Upper lobe of right lung (tissue), 1 donor: ENCODE measurements around the gene HDAC9. TPM values are rescaled to one million over a fixed set of nuclear protein-coding genes. Genes with fewer than 3 reads are reported as not detected.
"Not testable (repeated sequence)": the region's sequence is repeated elsewhere in the genome, so short reads cannot be mapped to it uniquely, and the experiment has no call there.

Experiments used
- ATAC-seq: fragments of 200-7000 bp; cut with Tn5 transposase; one replicate; pipeline ENCODE4 v1.9.1; 2020; ENCODE audit warnings: mild to moderate bottlenecking, moderate library complexity
- DNase-seq: peaks from one replicate; pipeline ENCODE4 v3.0.0-alpha.2; 2020
- H3K27ac ChIP-seq: fragments of 200-600 bp; one replicate; pipeline ENCODE4 v1.8.0; 2022
- H3K27me3 ChIP-seq: fragments of 200-600 bp; one replicate; pipeline ENCODE4 v1.8.0; 2022; ENCODE audit warnings: mild to moderate bottlenecking
- H3K36me3 ChIP-seq: fragments of 200-600 bp; one replicate; pipeline ENCODE4 v1.8.0; 2022
- H3K4me1 ChIP-seq: fragments of 200-600 bp; one replicate; pipeline ENCODE4 v1.8.0; 2022
- H3K4me3 ChIP-seq: fragments of 200-600 bp; one replicate; pipeline ENCODE4 v1.8.0; 2022; ENCODE audit warnings: mild to moderate bottlenecking
- H3K9me3 ChIP-seq: fragments of 200-600 bp; one replicate; pipeline ENCODE4 v1.8.0; 2022
- intact Hi-C: fragments of 100-400 bp; cut with DNase I; formaldehyde crosslinking; loops from one replicate; pipeline ENCODE4 v1.11.0; 2022
- total RNA-seq: library from RNA; stranded (reverse); fragmentation: NEBNext Ultra II Directional; extraction: Animal tissue kit (Norgen Biotek cat#: 25700); gene quantifications from one replicate; pipeline ENCODE4 v1.2.1, GENCODE V29; 2021
- TF ChIP-seq, protein P1 (sequence below): fragments of 200-600 bp; IDR thresholded peaks from one replicate; pipeline ENCODE4 v1.8.0; 2022; ENCODE audit warnings: antibody characterized with exemption
- donor health status: DM: no; HTN: yes; CAD: no; lungs with severe emphysema.

Gene HDAC9
- total RNA-seq, 1 donor from 2014 or later: 52.4 TPM

DNA sequence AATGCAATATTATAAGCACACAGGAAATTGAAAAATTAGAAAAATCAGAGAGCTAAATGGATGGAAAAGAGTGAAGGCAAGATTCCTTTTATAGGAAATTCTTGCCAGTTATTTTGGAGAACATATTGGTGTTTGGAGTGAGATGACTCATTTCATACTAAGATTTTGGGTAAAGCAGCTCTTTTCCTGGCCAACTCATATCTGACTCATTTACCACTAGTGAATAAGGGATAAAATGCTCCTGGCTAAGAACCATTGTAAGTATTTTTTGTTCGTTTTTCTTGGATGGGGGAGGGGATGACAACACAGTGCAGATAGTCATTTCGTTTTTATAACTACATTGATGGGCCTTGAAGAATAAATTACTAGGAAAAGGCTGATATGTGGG, 482.6 kb downstream of the HDAC9 start:
- Histone ChIP-seq H3K9me3 (no peaks in the 10 kb centered on the region), H3K4me3 (no peak overlapping the region), H3K27me3 (no peaks in the 10 kb centered on the region), H3K36me3 (no peaks in the 10 kb centered on the region), H3K27ac (no peak overlapping the region), H3K4me1 (no peaks in the 10 kb centered on the region)
- TF ChIP-seq, protein P1, sequence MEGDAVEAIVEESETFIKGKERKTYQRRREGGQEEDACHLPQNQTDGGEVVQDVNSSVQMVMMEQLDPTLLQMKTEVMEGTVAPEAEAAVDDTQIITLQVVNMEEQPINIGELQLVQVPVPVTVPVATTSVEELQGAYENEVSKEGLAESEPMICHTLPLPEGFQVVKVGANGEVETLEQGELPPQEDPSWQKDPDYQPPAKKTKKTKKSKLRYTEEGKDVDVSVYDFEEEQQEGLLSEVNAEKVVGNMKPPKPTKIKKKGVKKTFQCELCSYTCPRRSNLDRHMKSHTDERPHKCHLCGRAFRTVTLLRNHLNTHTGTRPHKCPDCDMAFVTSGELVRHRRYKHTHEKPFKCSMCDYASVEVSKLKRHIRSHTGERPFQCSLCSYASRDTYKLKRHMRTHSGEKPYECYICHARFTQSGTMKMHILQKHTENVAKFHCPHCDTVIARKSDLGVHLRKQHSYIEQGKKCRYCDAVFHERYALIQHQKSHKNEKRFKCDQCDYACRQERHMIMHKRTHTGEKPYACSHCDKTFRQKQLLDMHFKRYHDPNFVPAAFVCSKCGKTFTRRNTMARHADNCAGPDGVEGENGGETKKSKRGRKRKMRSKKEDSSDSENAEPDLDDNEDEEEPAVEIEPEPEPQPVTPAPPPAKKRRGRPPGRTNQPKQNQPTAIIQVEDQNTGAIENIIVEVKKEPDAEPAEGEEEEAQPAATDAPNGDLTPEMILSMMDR: no peak
- DNase-seq (no peak), ATAC-seq (no peak)
- intact Hi-C loops: no loop called here

DNA sequence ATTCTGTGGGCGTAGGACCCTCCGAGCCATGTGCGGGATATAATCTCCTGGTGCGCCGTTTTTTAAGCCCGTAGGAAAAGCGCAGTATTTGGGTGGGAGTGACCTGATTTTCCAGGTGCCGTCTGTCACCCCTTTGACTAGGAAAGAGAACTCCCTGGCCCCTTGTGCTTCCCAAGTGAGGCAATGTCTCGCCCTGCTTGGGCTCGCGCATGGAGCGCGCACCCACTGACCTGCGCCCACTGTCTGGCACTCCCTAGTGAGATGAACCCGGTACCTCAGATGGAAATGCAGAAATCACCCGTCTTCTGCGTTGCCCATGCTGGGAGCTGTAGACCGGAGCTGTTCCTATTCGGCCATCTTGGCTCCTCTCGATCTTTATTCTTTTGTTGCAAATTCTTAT, 495.2 kb downstream of the HDAC9 start:
- ATAC-seq, H3K36me3 ChIP-seq, H3K27me3 ChIP-seq, intact Hi-C loops, H3K27ac ChIP-seq, H3K4me3 ChIP-seq, H3K9me3 ChIP-seq, H3K4me1 ChIP-seq, DNase-seq: not testable (repeated sequence)

DNA sequence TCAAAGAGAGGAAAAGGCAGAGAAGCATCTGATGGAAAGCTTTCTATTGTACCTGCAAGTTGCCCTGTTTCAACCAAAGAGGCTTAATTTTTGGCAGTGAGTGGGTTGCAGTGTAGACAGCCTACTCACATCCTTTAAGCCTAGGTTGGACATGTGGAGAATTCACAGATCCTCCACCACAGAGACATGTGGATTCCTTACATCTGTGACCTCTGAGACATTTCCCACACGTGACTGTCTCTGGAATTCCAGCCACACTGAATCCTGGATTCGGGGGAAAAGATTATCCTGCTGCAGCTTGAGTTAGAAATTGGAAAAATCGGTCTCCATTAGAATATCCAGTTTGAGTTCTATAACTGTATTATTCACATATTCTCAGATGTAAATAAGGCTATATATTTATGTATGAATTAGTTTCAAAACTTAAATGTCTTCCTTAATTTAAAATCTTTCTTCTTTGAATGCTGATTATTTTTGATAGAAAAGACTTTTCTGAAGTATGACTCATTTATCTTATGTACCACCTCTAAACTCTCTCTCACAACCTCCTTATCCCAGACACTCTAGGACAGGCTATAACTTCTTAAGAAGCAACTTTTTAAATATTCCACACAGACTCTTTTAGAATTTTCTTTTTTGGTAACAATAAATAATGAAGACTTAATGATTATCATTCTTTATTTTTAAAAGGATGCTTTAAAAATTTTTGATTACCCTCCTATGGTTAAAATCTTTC, 498.6 kb downstream of the HDAC9 start:
- H3K27me3 ChIP-seq: no peaks in the 10 kb centered on the region
- ATAC-seq: no peak
- intact Hi-C loops: no loop called here

DNA sequence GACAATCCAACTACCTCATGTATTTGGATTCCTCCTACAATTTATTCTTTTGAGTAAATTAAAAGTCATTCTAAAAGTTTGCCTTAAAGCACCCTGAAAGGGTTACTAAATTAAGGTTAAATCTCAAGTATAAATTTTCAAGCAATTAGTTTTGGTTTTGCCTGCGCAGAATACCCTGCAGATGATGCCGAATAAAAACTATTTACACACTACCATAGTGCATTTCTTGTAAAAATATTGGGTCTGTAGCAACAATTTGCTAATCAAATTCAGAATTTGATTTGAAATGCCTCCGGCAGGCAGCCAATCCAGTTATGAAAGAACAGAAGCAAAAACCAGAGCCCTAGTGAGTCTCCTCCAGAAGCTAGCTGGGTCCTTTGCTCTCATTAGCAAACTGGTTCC, 499.7 kb downstream of the HDAC9 start:
- intact Hi-C loops: no loop called here
- TF ChIP-seq, protein P1: no peak
- Histone ChIP-seq H3K4me3 (no peak overlapping the region), H3K27me3 (no peaks in the 10 kb centered on the region), H3K4me1 (no peaks in the 10 kb centered on the region), H3K9me3 (no peaks in the 10 kb centered on the region), H3K36me3 (no peaks in the 10 kb centered on the region), H3K27ac (no peak overlapping the region)
- DNase-seq (no peak), ATAC-seq (no peak)

More for the DNA sequence above, 498.6 kb downstream of the HDAC9 start:
- Histone ChIP-seq H3K36me3 (no peaks in the 10 kb centered on the region), H3K9me3 (no peaks in the 10 kb centered on the region), H3K4me1 (no peaks in the 10 kb centered on the region), H3K27ac (no peak overlapping the region), H3K4me3 (no peak overlapping the region)
- TF ChIP-seq, protein P1: no peak
- no peak for DNase-seq

DNA sequence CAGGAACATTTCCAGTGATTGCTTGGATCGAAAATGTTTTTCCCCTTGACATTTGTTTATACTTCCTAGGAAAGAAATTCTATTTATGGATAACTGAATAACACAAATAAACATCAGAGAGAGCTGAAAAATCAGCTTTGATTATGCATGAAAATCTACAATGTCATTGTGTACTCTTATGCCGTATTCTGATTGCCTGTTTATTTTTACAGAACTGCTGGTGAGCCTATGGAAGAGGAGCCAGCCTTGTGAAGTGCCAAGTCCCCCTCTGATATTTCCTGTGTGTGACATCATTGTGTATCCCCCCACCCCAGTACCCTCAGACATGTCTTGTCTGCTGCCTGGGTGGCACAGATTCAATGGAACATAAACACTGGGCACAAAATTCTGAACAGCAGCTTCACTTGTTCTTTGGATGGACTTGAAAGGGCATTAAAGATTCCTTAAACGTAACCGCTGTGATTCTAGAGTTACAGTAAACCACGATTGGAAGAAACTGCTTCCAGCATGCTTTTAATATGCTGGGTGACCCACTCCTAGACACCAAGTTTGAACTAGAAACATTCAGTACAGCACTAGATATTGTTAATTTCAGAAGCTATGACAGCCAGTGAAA, 500.4 kb downstream of the HDAC9 start:
- Histone ChIP-seq H3K4me3 (no peak overlapping the region), H3K9me3 (no peaks in the 10 kb centered on the region), H3K4me1 (no peaks in the 10 kb centered on the region), H3K27me3 (no peaks in the 10 kb centered on the region), H3K27ac (no peak overlapping the region), H3K36me3 (no peaks in the 10 kb centered on the region)
- ATAC-seq (no peak), DNase-seq (no peak)
- TF ChIP-seq, protein P1: no peak
- intact Hi-C loops: no loop called here

DNA sequence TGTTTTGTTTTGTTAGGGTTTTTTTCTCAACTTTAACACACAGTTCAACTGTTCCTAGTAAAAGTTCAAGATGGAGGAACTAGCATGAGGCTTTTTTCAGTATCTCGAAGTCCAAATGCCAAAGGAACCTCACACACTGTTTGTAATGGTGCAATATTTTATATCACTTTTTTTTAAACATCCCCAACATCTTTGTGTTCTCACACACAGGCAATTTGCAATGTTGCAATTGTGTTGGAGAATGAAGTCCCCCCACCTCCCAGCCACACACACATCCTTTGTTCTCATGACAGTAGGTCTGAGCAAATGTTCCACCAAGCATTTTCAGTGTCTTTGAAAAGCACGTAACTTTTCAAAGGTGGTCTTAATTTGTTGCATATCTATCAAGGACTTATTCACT, 501.0 kb downstream of the HDAC9 start:
- no peaks in the 10 kb centered on the region for H3K36me3 ChIP-seq
- intact Hi-C loops: no loop called here
- DNase-seq: no peak
- ATAC-seq: no peak
- no peaks in the 10 kb centered on the region for H3K4me1 ChIP-seq
- no peaks in the 10 kb centered on the region for H3K9me3 ChIP-seq
- no peak overlapping the region for H3K4me3 ChIP-seq
- no peak overlapping the region for H3K27ac ChIP-seq
- H3K27me3 ChIP-seq: no peaks in the 10 kb centered on the region
- TF ChIP-seq, protein P1: no peak
